Pons (tissue), 1 donor: Measurements from ENCODE around the gene ZER1.
A peak's percentile ranks its signal among the peaks of the same experiment; 100 is the strongest.
"Not testable (repeated sequence)": the region's sequence is repeated elsewhere in the genome, so short reads cannot be mapped to it uniquely, and the experiment has no call there.

Source experiments
- DNase-seq: peaks from one replicate; pipeline ENCODE4 v3.0.0-alpha.2; 2016; ENCODE audit warnings: low spot score

The ZER1 gene

DNA sequence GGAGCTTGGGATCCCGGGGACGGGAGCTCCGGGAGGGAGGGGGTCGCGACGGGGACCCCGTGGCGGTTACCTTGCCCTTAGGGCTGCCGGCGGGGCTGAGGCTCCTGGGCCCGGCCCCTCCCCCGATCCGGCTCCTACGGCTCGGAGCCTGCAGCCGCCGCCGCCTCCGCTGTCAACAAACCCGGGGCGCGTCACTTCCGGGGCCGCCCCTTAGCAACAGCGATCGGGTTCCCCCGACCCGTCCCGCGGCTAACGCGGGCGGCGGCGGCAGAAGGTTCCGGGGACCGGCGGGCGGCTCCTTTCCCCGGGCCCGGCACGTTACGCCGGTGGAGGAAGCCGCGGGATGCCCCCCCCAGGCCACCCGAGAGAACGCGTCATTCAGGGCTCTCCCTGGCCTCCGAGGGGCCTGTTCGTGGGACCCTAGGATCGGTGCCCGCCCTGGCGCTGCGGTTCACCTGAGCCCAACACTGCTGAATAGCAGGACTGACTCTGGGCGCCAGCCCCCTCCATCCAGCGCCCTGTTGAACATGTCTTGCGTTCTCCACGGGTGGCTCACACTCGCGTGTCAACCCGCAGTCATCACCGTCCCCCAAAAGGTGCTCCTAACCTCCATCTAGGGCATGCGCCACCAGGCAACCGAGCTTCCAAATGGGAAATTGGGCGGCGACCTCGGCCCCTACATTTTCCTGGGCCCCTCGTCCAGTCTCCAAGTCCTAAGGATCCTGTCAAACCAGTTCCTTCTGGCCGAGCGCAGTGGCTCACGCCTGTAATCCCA, at the start of gene ZER1:
Gene ZER1, minus strand, starts transcription at position 183 of the 775 bp plus-strand sequence. CDS start 16,362 bp downstream, outside the sequence.
- peak; percentile 79 for DNase-seq

DNA sequence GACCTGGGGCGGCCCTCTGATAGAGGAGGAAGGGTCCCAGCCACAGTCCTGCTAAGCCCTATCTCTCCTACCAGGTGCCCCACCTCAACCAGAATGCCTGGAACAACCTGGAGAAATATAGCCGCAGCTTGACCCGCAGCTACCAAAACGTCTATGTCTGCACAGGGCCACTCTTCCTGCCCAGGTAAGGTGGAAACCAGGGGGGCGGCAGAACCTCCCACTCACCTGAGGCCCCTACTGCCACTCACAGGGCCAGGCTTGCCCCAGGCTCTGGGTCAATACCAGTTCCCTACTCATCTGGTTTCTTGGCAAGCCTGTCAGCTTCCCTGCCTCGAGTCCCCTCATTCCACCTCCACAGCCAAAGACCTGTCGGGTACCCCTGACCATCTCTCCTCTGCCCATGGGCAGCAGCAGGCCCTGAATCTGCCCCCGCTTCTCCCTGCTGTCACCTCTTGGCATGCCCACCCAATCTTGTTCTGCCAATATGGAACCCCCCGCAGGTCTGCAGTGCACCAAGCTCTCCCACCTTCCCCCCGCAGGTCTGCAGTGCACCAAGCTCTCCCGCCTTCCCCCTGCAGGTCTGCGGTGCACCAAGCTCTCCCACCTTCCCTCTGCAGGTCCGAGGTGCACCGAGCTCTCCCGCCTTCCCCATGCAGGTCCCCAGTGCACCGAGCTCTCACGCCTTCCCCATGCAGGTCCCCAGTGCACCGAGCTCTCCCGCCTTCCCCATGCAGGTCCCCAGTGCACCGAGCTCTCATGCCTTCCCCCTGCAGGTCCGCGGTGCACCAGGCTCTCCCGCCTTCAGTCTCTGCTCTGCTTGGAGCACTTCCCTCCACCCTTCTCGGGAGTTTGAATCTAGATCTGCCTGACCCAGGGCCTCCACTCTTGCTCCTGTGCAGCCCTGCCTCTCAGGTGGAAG, 49.2 kb upstream of the ZER1 start:
- DNase-seq, result no peak

GRCh38 chr9:128819716-128820664, 48.3 kb upstream of the ZER1 start:
- no peak for DNase-seq

- DNase-seq, result no peak
These were observed 47.4 kb upstream of the ZER1 start for GRCh38 chr9:128818839-128819715.

- peak; percentile 98 for DNase-seq
These were observed 46.5 kb upstream of the ZER1 start, which contains the start of gene ENDOG for GRCh38 chr9:128818099-128818838. TSS of gene ENDOG (plus strand) at chr9:128818500. CDS start at chr9:128818685, 185 bp downstream.

DNA sequence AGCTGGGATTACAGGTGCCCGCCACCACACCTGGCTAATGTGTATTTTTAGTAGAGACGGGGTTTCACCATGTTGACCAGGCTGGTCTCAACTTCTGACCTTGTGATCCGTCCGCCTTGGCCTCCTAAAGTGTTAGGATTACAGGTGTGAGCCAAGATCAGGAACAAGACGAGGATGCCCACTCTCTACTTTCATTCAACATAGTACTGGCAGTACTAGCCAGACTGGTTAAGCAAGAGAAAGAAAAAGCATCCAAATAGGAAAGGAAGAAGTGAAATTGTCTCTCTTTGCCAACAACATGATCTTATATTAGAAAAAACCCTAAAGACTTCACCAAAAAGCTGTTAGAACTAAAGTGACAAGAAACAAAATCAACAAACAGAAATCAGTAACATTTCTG, 39.1 kb upstream of the ZER1 start:
- no peak for DNase-seq

DNA sequence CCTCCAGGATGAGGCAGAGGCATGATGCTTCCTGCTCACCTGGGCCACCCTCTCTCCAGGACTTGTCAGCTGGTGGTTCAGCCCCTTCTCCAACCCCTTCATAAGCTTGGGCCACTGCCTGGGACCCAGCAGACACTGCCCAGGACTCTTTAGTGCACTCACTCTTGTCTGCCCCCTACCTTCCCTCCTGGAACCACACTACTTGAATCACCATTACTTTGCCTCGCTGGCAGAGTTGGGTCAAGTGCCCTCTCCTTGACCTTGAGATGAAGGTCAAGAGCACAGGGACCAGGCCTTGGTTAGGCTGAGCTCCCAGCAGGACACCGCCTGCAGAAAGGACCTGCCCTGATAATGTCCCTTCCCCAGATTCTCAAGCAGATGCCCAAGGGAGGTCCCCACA, 38.1 kb upstream of the ZER1 start:
- DNase-seq, result no peak

GRCh38 chr9:128809036-128809599, 37.4 kb upstream of the ZER1 start:
- DNase-seq, result no peak

- no peak for DNase-seq
These were observed 36.8 kb upstream of the ZER1 start for GRCh38 chr9:128808543-128808942.

DNA sequence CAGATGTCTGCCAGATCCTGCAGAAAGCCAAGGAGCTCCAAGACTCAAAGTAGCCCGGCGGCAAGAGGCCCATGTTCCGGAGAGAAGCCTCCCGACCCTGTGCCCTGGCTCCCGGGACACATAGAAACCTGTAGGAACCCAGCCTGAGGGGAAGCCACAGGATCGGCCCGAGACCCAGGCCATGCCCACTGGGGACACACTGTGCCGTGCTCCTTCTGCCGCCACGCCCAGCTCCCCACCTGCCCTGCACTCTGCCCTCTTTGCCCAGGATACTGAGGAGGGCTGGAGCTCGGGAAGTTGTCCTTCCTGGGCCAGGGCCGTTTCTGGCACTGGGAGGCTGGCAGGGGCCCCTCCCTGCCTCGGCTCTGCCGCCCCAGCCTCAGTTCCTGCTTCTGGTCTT, 36.1 kb upstream of the ZER1 start:
- no peak for DNase-seq

GRCh38 chr9:128805661-128806060, 33.9 kb upstream of the ZER1 start:
- DNase-seq, result peak; percentile 62

GRCh38 chr9:128802482-128802881, 30.8 kb upstream of the ZER1 start:
- DNase-seq, result no peak

DNA sequence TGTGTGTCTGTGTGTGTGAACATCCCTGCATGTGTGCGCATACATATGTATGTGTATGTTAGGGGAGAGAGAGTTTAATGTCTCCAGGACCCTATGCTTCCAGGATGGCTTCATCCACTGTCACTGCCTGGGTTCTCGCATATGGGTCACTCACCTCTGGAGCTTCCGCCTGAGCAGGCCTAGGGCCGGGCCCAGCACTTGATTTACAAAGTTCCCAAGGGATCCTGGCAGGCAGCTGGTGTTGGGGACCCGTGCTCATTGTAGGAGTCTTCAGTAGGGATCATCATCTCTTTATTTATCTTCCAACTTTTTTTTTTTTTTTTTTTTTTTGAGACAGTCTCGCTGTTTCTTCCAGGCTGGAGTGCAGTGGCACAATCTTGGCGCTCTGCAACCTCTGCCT, 28.3 kb upstream of the ZER1 start:
- no peak for DNase-seq

DNA sequence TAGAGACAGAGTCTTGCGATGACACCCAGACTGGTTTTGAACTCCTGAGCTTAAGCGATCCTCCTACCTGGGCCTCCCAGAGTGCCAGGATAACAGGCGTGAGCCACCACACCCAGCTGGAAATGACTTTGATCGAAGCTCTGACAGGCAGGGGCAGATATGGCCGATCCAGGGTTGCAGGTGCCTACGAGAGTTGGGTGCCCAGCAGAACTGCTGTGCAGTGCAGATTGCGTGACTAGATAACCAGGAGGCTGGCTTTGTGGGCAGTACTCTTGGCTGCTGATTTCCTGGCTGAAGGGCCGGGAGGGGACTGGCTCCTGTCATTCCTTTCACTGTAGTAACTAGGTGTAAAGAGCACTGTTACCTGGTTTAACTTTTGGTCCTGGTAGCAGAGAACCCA, 27.2 kb upstream of the ZER1 start:
- DNase-seq, result no peak

GRCh38 chr9:128794961-128795360, 23.2 kb upstream of the ZER1 start:
- DNase-seq, result not testable (repeated sequence)

GRCh38 chr9:128792978-128793686, 21.4 kb upstream of the ZER1 start:
- DNase-seq, result no peak

GRCh38 chr9:128792134-128792533, 20.4 kb upstream of the ZER1 start:
- no peak for DNase-seq

GRCh38 chr9:128790536-128790935, 18.8 kb upstream of the ZER1 start:
- no peak for DNase-seq

DNA sequence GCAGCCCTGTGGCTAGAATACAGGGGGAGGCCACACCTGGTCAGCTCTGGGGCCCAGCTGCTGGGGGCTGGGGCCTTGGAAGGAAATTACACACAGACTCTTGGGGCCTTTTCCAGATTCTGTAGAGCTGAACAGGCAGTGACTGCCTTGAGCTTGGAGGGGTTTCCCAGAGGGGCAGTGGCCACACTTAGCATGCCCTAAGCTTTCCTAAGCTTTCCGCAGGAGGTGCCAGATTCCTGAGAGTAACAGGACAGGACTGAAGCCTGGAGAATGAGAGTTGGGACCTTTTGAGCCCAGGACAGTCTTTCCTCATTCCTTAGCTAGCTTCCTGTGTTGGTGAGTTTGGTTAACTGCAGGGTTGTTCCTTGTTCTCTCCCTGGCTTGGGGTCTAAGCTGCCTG, 16.7 kb upstream of the ZER1 start:
- no peak for DNase-seq
